A549 (cell line): ENCODE results near the gene CUX1. TPM values are rescaled to one million over a fixed set of nuclear protein-coding genes. Genes with fewer than 3 reads are reported as not detected.

Source experiments
- ATAC-seq, 2 experiments: fragments of 200-7000 bp in 1 of 2; fragments of >200 bp in 1 of 2; cut with Nextera tagmentation in 1 of 2; cut with Tn5 transposase in 1 of 2; 3 replicates each; pipeline versions ENCODE4 v1.8.0 to v1.9.1; 2018 to 2020; ENCODE audit warnings: mild to moderate bottlenecking in 1 of 2, moderate library complexity in 1 of 2
- CTCF ChIA-PET: fragments of 300-600 bp; sonication (Branson Sonifier 250); formaldehyde crosslinking; extraction: SDS; loops from one replicate; lab custom pipeline; 2021; ENCODE audit warnings: antibody characterized with exemption, inconsistent platforms; lab: Yijun Ruan, JAX
- POLR2A ChIA-PET: fragments of 350-600 bp; formaldehyde crosslinking; extraction: SDS; loops from one replicate; lab custom pipeline; 2021; ENCODE audit warnings: antibody characterized with exemption, inconsistent platforms; lab: Yijun Ruan, JAX
- DNase-seq, 2 experiments: peaks; one replicate each; pipeline versions ENCODE4 v3.0.0 to v3.0.0-alpha.2; 2011 to 2016; ENCODE audit warnings: low read depth in 1 of 2, low spot score in 1 of 2
- FAIRE-seq: peaks from 2 replicates; lab custom pipeline; 2011; peaks lifted over from hg19 to GRCh38; lab: Jason Lieb, UNC
- H3K27ac ChIP-seq, 2 experiments: fragments of >200 bp; sonication (Bioruptor Twin); formaldehyde crosslinking; 3 replicates each; pipeline ENCODE4 v1.5.1; 2016 to 2017
- H3K4me1 ChIP-seq: fragments of >200 bp; sonication (Bioruptor Twin); formaldehyde crosslinking; 3 replicates; pipeline ENCODE4 v1.6.1; 2016
- H3K4me2 ChIP-seq: fragments of >200 bp; sonication (Bioruptor Twin); formaldehyde crosslinking; 3 replicates; pipeline ENCODE4 v1.6.1; 2016
- H3K4me3 ChIP-seq: fragments of >200 bp; sonication (Bioruptor Twin); formaldehyde crosslinking; 3 replicates; pipeline ENCODE4 v1.5.1; 2016
- H3K9me3 ChIP-seq: fragments of >200 bp; sonication (Bioruptor Twin); formaldehyde crosslinking; 3 replicates; pipeline ENCODE4 v1.6.1; 2016
- BHLHE40 ChIP-seq: IDR thresholded peaks from 2 replicates; pipeline ENCODE4 v1.6.1; 2012; ENCODE audit warnings: low read depth, low read length, inconsistent platforms
- CBX8 ChIP-seq: fragments of 200-600 bp; sonication (generic); IDR thresholded peaks from 2 replicates; pipeline ENCODE4 v1.6.1; 2016
- CEBPB ChIP-seq, 2 experiments: fragments of >200 bp in 1 of 2; sonication (Bioruptor Twin) in 1 of 2; formaldehyde crosslinking in 1 of 2; IDR thresholded peaks; 2 replicates each; pipeline ENCODE4 v1.6.1; 2012 to 2016
- EHF ChIP-seq: fragments of 250-450 bp; sonication (Bioruptor Pico); IDR thresholded peaks from 2 replicates; pipeline ENCODE4 v1.5.0; 2020; ENCODE audit warnings: mild to moderate bottlenecking
- EP300 ChIP-seq, 2 experiments: fragments of >200 bp; sonication (Bioruptor Twin); formaldehyde crosslinking; IDR thresholded peaks; 2 replicates in 1 of 2; 3 replicates in 1 of 2; pipeline ENCODE4 v1.6.1; 2016 to 2017
- FOSL2 ChIP-seq, 2 experiments: fragments of 450-650 bp in 1 of 2; fragments of >200 bp in 1 of 2; sonication (Bioruptor Twin) in 1 of 2; formaldehyde crosslinking; IDR thresholded peaks; 2 replicates each; pipeline versions ENCODE4 v1.5.0 to v1.6.1; 2016 to 2020; ENCODE audit warnings: mild to moderate bottlenecking in 1 of 2, moderate library complexity in 1 of 2
- GATA3 ChIP-seq: IDR thresholded peaks from 2 replicates; pipeline ENCODE4 v1.6.1; 2012; ENCODE audit warnings: borderline replicate concordance
- HDAC2 ChIP-seq: fragments of 200-600 bp; sonication (generic); IDR thresholded peaks from 2 replicates; pipeline ENCODE4 v1.6.1; 2016
- HEYL ChIP-seq: fragments of 250-450 bp; sonication (Bioruptor Pico); IDR thresholded peaks from 2 replicates; pipeline ENCODE4 v1.8.0; 2021; ENCODE audit warnings: mild to moderate bottlenecking, moderate library complexity
- HOXA7 ChIP-seq: fragments of 250-450 bp; sonication (Bioruptor Pico); IDR thresholded peaks from 2 replicates; pipeline ENCODE4 v1.5.0; 2020; ENCODE audit warnings: mild to moderate bottlenecking, moderate library complexity
- JUNB ChIP-seq: fragments of >200 bp; sonication (Bioruptor Twin); formaldehyde crosslinking; IDR thresholded peaks from 2 replicates; pipeline ENCODE4 v1.6.1; 2016
- KDM1A ChIP-seq: fragments of 200-600 bp; sonication (generic); IDR thresholded peaks from 2 replicates; pipeline ENCODE4 v1.6.1; 2016; ENCODE audit warnings: low read depth, mild to moderate bottlenecking
- NFE2L2 ChIP-seq: fragments of 150-350 bp; conservative IDR thresholded peaks from 2 replicates; pipeline ENCODE4 v1.6.1; 2014; ENCODE audit warnings: low read length
- NPAS2 ChIP-seq: fragments of 250-450 bp; sonication (Bioruptor Pico); IDR thresholded peaks from 2 replicates; pipeline ENCODE4 v1.8.0; 2022; ENCODE audit warnings: mild to moderate bottlenecking, moderate library complexity, borderline replicate concordance
- RAD21 ChIP-seq, 2 experiments: fragments of >200 bp in 1 of 2; sonication (Bioruptor Twin) in 1 of 2; formaldehyde crosslinking in 1 of 2; IDR thresholded peaks in 1 of 2; conservative IDR thresholded peaks in 1 of 2; 2 replicates in 1 of 2; 3 replicates in 1 of 2; pipeline ENCODE4 v1.6.1; 2012 to 2018; ENCODE audit warnings: inconsistent platforms in 1 of 2
- RNF2 ChIP-seq: fragments of 200-600 bp; sonication (generic); IDR thresholded peaks from 2 replicates; pipeline ENCODE4 v1.6.1; 2016; ENCODE audit warnings: low read depth, mild to moderate bottlenecking, antibody characterized with exemption, moderate library complexity, borderline replicate concordance
- ZC3H11A ChIP-seq: fragments of 450-650 bp; IDR thresholded peaks from 2 replicates; pipeline ENCODE4 v1.6.1; 2014; ENCODE audit warnings: antibody characterized with exemption, mild to moderate bottlenecking
- ZNF302 ChIP-seq: fragments of 250-450 bp; sonication (Bioruptor Pico); IDR thresholded peaks from 2 replicates; pipeline ENCODE4 v1.9.0; 2021; ENCODE audit warnings: inconsistent platforms, mild to moderate bottlenecking, moderate library complexity
- WGBS: methylation state at CpG from one replicate; pipeline ENCODE4 v1.1.6; 2017; ENCODE audit errors: missing lambda C conversion rate; 5-methylcytosine and 5-hydroxymethylcytosine counted together
- polyA plus RNA-seq, 4 experiments: library from polyadenylated mRNA; depleted of rRNA in 3 of 4; stranded (reverse); fragments of >200 nt; fragmentation: RNase III in 1 of 4; extraction: RNeasy Plus Mini Kit Qiagen cat#74134 plus additional on column Dnase treatment in 1 of 4; gene quantifications; 2 replicates in 3 of 4; 3 replicates in 1 of 4; pipeline ENCODE4 v1.2.3, GENCODE V29; 2011 to 2017
- TF ChIP-seq, protein P1 (sequence below): fragments of >200 bp; sonication (Bioruptor Twin); formaldehyde crosslinking; IDR thresholded peaks from 3 replicates; pipeline ENCODE4 v1.6.1; 2016
- TF ChIP-seq, protein P2 (sequence below): IDR thresholded peaks from 2 replicates; pipeline ENCODE4 v1.6.1; 2012
- TF ChIP-seq, protein P3 (sequence below): fragments of 200-600 bp; sonication (generic); IDR thresholded peaks from 2 replicates; pipeline ENCODE4 v1.6.1; 2016; ENCODE audit warnings: antibody characterized with exemption, mild to moderate bottlenecking, moderate library complexity
- TF ChIP-seq, protein P4 (sequence below): fragments of >200 bp; sonication (Bioruptor Twin); formaldehyde crosslinking; IDR thresholded peaks from 2 replicates; pipeline ENCODE4 v1.6.1; 2016
- TF ChIP-seq, protein P5 (sequence below): fragments of 250-450 bp; sonication (Bioruptor Pico); IDR thresholded peaks from 2 replicates; pipeline ENCODE4 v1.5.0; 2020; ENCODE audit warnings: low read depth, mild to moderate bottlenecking, moderate library complexity
- TF ChIP-seq, protein P6 (sequence below): IDR thresholded peaks from 2 replicates; pipeline ENCODE4 v1.6.1; 2012

Gene CUX1
- polyA plus RNA-seq, 2 of the 4 experiments (the other 2 are of a cell fraction): 32.7 to 33.4 TPM

DNA sequence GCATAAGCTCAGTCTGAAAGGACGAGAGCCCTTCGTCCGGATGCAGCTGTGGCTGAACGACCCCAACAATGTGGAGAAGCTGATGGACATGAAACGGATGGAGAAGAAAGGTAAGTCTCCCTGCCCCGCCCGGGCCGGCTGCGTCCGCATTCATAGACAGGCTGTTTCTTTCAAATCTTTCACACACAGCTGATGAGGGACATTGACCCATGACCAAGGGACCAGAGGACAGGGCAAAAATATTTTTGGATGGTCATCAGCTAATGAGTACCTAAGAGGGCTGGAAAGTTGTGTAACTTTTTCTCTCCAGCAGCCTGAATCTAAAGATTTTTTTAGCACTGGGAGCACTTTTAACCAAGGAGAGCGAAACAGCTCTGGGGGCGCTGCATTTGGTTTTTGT lies 416.7 kb downstream of the CUX1 start:
- POLR2A ChIA-PET: no interaction called here
- no peak for DNase-seq
- no peak for ATAC-seq
- Histone ChIP-seq H3K4me1 (peaks cover 6% of the 10 kb centered on the region), H3K4me3 (no peak overlapping the region), H3K9me3 (no peaks in the 10 kb centered on the region), H3K27ac (peak overlapping the region in 1 of 2 experiments; percentile 19; a peak in 1 of 6 replicates), H3K4me2 (no peak overlapping the region)
- no peak for FAIRE-seq
- CTCF ChIA-PET: interaction anchor here (0.8 to 2.7 kb wide), 3 partner anchors 113 to 691 kb away, joined by 3 to 10 read pairs (median 5); no protein-coding TSS in a partner anchor
- TF ChIP-seq, protein P1, sequence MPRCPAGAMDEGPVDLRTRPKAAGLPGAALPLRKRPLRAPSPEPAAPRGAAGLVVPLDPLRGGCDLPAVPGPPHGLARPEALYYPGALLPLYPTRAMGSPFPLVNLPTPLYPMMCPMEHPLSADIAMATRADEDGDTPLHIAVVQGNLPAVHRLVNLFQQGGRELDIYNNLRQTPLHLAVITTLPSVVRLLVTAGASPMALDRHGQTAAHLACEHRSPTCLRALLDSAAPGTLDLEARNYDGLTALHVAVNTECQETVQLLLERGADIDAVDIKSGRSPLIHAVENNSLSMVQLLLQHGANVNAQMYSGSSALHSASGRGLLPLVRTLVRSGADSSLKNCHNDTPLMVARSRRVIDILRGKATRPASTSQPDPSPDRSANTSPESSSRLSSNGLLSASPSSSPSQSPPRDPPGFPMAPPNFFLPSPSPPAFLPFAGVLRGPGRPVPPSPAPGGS: no peak
- TF ChIP-seq RAD21 (conservative IDR thresholded peaks at IDR 0.05 in 1 of 2, IDR thresholded peaks at IDR 0.05 in 1 of 2) (no peak), CBX8 (no peak), GATA3 (no peak), FOSL2 (IDR thresholded peaks at IDR 0.05) (no peak), FOSL2 (CRISPR knock-in tag; IDR thresholded peaks at IDR 0.05) (no peak), NPAS2 (no peak), ZNF302 (CRISPR knock-in tag) (no peak), HEYL (CRISPR knock-in tag) (no peak), JUNB (no peak)
- TF ChIP-seq, protein P2, sequence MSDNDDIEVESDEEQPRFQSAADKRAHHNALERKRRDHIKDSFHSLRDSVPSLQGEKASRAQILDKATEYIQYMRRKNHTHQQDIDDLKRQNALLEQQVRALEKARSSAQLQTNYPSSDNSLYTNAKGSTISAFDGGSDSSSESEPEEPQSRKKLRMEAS: no peak
- TF ChIP-seq, protein P3, sequence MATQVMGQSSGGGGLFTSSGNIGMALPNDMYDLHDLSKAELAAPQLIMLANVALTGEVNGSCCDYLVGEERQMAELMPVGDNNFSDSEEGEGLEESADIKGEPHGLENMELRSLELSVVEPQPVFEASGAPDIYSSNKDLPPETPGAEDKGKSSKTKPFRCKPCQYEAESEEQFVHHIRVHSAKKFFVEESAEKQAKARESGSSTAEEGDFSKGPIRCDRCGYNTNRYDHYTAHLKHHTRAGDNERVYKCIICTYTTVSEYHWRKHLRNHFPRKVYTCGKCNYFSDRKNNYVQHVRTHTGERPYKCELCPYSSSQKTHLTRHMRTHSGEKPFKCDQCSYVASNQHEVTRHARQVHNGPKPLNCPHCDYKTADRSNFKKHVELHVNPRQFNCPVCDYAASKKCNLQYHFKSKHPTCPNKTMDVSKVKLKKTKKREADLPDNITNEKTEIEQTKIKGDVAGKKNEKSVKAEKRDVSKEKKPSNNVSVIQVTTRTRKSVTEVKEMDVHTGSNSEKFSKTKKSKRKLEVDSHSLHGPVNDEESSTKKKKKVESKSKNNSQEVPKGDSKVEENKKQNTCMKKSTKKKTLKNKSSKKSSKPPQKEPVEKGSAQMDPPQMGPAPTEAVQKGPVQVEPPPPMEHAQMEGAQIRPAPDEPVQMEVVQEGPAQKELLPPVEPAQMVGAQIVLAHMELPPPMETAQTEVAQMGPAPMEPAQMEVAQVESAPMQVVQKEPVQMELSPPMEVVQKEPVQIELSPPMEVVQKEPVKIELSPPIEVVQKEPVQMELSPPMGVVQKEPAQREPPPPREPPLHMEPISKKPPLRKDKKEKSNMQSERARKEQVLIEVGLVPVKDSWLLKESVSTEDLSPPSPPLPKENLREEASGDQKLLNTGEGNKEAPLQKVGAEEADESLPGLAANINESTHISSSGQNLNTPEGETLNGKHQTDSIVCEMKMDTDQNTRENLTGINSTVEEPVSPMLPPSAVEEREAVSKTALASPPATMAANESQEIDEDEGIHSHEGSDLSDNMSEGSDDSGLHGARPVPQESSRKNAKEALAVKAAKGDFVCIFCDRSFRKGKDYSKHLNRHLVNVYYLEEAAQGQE: no peak
- TF ChIP-seq, protein P4, sequence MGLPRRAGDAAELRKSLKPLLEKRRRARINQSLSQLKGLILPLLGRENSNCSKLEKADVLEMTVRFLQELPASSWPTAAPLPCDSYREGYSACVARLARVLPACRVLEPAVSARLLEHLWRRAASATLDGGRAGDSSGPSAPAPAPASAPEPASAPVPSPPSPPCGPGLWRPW: no peak
- 95% methylated on average over 12 of the region's 12 CpGs for WGBS

DNA sequence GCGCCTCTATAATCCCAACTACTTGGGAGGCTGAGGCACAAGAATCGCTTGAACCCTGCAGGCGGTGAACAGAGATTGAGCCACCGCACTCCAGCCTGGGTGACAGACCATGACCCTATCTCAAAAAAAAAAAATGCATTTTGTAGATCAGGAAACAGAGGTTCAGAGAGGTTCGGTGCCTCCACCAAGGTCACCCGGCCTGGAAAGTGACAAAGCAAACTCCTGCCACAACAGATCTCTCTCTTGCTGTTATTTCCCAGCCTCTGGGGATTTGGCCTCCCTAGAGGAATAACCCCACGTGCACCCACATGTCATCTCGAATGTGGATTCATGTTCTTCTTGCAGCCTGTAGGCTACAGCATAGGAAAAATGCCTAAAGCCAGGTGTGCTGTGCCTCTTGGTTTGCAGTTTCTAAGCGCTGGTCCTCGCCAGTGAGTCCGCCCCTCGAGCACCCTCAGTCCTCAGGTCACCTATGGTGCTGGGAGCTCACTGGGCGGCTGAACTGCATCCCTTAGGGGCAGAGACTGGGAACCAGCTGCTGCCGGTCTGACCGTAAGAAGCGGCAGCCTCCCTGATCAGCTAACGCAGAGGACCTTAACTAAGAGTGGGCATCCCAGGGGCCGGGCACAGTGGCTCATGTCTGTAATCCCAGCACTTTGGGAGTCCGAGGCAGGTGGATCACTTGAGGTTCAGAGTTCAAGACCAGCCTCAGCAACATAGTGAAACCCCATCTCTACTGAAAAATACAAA lies 417.6 kb downstream of the CUX1 start:
- ChIA-PET POLR2A (interaction anchor here (0.6 kb wide), 1 partner anchor 112 kb away, joined by 5 read pairs; no protein-coding TSS in a partner anchor), CTCF (interaction anchor here (0.7 to 2.7 kb wide), 12 partner anchors 9 to 692 kb away, joined by 3 to 33 read pairs (median 8); no protein-coding TSS in a partner anchor)
- peaks cover 6% of the 10 kb centered on the region for H3K4me1 ChIP-seq
- H3K4me2 ChIP-seq: no peak overlapping the region
- H3K9me3 ChIP-seq: no peaks in the 10 kb centered on the region
- no peak for DNase-seq
- H3K4me3 ChIP-seq: no peak overlapping the region
- WGBS: 95% methylated on average over 14 of the region's 19 CpGs
- H3K27ac ChIP-seq: peak overlapping the region in 1 of 2 experiments; percentile 78; a peak in 2 of 6 replicates
- no peak for ATAC-seq
- FAIRE-seq: no peak
- TF ChIP-seq EHF (no peak), CEBPB (IDR thresholded peaks at IDR 0.05) (no peak), KDM1A (no peak), CBX8 (no peak), EP300 (IDR thresholded peaks at IDR 0.05) (no peak), BHLHE40 (no peak), ZC3H11A (no peak), HOXA7 (CRISPR knock-in tag) (no peak), NPAS2 (no peak), NFE2L2 (no peak), RNF2 (no peak), HDAC2 (no peak), JUNB (no peak)
- TF ChIP-seq, protein P5, sequence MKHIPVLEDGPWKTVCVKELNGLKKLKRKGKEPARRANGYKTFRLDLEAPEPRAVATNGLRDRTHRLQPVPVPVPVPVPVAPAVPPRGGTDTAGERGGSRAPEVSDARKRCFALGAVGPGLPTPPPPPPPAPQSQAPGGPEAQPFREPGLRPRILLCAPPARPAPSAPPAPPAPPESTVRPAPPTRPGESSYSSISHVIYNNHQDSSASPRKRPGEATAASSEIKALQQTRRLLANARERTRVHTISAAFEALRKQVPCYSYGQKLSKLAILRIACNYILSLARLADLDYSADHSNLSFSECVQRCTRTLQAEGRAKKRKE (CRISPR knock-in tag): no peak
- TF ChIP-seq, protein P3: no peak
- TF ChIP-seq, protein P2: no peak
- TF ChIP-seq, protein P6, sequence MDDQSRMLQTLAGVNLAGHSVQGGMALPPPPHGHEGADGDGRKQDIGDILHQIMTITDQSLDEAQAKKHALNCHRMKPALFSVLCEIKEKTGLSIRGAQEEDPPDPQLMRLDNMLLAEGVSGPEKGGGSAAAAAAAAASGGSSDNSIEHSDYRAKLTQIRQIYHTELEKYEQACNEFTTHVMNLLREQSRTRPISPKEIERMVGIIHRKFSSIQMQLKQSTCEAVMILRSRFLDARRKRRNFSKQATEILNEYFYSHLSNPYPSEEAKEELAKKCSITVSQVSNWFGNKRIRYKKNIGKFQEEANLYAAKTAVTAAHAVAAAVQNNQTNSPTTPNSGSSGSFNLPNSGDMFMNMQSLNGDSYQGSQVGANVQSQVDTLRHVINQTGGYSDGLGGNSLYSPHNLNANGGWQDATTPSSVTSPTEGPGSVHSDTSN: no peak
